ENCODE measurements around the gene TMEM164.

Gene TMEM164

DNA sequence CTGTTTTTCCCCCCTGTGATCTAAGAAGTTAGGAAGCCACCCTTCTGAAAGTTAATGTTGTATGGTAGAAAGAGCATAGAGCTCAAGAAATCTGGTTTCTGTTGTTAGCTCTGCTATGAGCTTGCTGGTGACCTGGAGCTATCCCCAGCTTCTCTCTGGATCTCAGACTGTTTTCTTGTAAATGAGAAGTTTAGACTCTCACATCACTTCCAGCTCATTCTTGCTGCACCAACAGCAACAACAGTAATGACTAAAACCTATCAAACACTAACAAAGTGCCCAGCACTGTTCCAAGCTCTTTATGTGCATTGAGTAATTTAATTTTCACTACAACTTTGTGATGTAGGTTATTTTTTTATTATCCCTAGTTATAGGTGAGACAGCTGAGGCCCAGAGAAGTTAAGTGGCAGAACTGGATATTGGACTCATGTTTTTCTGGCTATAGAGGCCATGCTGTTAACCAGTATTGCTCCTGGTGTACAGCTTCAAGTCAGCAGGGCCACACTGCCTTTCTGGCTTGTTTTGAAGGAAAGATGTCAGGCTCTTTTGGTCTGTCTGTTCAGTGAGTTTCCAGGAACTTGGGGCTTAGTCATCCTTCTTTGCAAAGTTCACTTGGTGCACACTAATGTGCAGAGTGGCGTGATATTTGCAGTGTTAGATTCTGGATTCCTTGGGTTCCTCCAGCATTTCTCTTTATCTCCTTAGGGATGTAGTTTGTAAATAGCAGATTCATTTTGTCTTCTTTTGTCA, 27.8 kb upstream of the TMEM164 start:
- TF ChIP-seq REST (IDR thresholded peaks at IDR 0.05; ENCODE audit: insufficient read depth in 1 of 2, low read depth in 2 of 2, low read length in 2 of 2): no peak
- no peak for TF ChIP-seq POLR2AphosphoS5 (IDR thresholded peaks at IDR 0.05; ENCODE audit: low read depth, low read length)
- TF ChIP-seq TAF1 (IDR thresholded peaks at IDR 0.05; ENCODE audit: borderline replicate concordance, insufficient read depth, low read length): no peak
- TF ChIP-seq SIN3A (IDR thresholded peaks at IDR 0.05; ENCODE audit: borderline replicate concordance, insufficient read depth, low read length): no peak
- no peak for TF ChIP-seq FOXP2 (optimal IDR thresholded peaks at IDR 0.05; ENCODE audit: borderline replicate concordance, extremely low read depth, extremely low read length, insufficient read depth)

GRCh38 chrX:109987884-109988283, 15.0 kb upstream of the TMEM164 start:
- no peak for TF ChIP-seq TAF1 (IDR thresholded peaks at IDR 0.05; ENCODE audit: borderline replicate concordance, insufficient read depth, low read length)
- no peak for TF ChIP-seq REST (IDR thresholded peaks at IDR 0.05; ENCODE audit: insufficient read depth in 1 of 2, low read depth in 2 of 2, low read length in 2 of 2)
- no peak for TF ChIP-seq FOXP2 (optimal IDR thresholded peaks at IDR 0.05; ENCODE audit: borderline replicate concordance, extremely low read depth, extremely low read length, insufficient read depth)
- TF ChIP-seq SIN3A (IDR thresholded peaks at IDR 0.05; ENCODE audit: borderline replicate concordance, insufficient read depth, low read length): no peak
- no peak for TF ChIP-seq POLR2AphosphoS5 (IDR thresholded peaks at IDR 0.05; ENCODE audit: low read depth, low read length)

DNA sequence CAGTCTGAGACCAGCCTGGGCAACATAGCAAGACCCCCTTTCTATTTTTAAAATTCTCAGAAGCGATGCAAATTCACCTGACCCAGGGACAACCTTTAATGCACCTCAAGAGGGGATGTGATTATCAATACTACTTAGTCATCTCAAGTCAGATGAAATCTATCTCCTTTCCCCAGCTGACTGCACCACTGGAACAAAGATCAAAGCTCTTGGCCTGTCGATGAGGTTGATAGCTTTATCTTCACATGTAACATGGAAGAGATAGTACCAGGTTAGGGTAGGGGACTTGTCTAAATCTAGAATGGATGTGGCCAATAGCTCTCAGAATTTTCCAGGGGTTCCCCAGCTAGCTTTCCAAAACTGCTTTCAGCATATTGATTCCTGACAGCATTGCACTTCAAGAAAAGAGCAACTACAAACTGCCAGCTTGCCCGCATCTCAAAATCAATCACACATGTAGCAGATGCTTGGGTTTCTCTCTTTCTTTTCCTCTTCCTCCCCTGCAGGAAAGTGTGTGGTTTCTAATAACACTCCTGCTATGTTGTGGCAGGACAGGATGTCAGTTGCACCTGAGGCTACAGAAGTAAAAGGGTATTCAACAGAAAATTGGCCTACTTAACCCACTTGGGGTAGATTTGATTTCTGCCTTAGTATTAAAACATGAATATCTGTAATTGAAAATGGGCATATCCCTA, 12.2 kb upstream of the TMEM164 start:
- TF ChIP-seq REST (IDR thresholded peaks at IDR 0.05; ENCODE audit: insufficient read depth in 1 of 2, low read depth in 2 of 2, low read length in 2 of 2): no peak
- no peak for TF ChIP-seq FOXP2 (optimal IDR thresholded peaks at IDR 0.05; ENCODE audit: borderline replicate concordance, extremely low read depth, extremely low read length, insufficient read depth)
- TF ChIP-seq SIN3A (IDR thresholded peaks at IDR 0.05; ENCODE audit: borderline replicate concordance, insufficient read depth, low read length): no peak
- no peak for TF ChIP-seq TAF1 (IDR thresholded peaks at IDR 0.05; ENCODE audit: borderline replicate concordance, insufficient read depth, low read length)
- no peak for TF ChIP-seq POLR2AphosphoS5 (IDR thresholded peaks at IDR 0.05; ENCODE audit: low read depth, low read length)

DNA sequence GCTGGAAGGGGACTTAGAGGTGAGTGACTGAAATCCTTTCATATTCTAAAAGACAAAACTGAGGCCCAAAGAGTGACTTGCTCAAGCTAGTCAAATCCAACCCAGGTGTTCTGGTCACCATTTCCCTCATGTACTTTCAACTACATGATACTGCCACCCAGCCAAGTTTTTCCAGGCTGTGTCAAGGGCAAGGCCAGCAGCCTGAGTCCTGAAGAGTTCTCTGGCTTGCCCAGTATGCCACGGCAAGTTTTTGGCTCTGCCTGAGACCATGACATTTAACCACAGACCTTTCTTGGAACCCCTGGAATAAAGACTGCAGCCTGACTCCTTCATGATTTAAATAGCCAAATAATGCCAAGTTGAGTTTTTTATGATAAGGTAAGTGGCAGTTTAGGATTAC, 10.7 kb upstream of the TMEM164 start:
- TF ChIP-seq POLR2AphosphoS5 (IDR thresholded peaks at IDR 0.05; ENCODE audit: low read depth, low read length) (no peak), TAF1 (IDR thresholded peaks at IDR 0.05; ENCODE audit: borderline replicate concordance, insufficient read depth, low read length) (no peak)

DNA sequence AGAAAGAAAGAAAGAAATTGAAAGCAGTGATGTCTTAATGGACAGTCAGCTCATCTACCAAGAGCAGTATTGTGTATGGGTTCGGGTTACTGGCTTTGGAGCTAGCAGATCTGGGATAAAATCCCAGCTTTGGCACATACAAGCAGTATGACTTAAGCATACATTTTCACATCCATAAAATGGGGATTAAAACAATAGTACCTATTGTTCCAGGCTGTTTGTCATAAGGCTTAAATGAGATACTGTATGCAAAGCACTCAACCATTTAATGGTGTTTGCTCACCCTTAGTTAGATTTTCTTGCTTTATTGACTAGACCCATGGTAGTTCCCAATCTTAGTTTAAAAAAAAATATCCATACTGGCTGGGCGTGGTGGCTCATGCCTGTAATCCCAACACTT, 7.8 kb upstream of the TMEM164 start:
- TF ChIP-seq REST (IDR thresholded peaks at IDR 0.05; ENCODE audit: insufficient read depth in 1 of 2, low read depth in 2 of 2, low read length in 2 of 2) (no peak), POLR2AphosphoS5 (IDR thresholded peaks at IDR 0.05; ENCODE audit: low read depth, low read length) (no peak), FOXP2 (optimal IDR thresholded peaks at IDR 0.05; ENCODE audit: borderline replicate concordance, extremely low read depth, extremely low read length, insufficient read depth) (no peak), TAF1 (IDR thresholded peaks at IDR 0.05; ENCODE audit: borderline replicate concordance, insufficient read depth, low read length) (no peak), SIN3A (IDR thresholded peaks at IDR 0.05; ENCODE audit: borderline replicate concordance, insufficient read depth, low read length) (no peak)

Measured in PFSK-1 (cell line).